ENCODE measurements around the gene TP53BP1.
"Not testable (repeated sequence)": the region's sequence is repeated elsewhere in the genome, so short reads cannot be mapped to it uniquely, and the experiment has no call there.

The TP53BP1 gene, protein sequence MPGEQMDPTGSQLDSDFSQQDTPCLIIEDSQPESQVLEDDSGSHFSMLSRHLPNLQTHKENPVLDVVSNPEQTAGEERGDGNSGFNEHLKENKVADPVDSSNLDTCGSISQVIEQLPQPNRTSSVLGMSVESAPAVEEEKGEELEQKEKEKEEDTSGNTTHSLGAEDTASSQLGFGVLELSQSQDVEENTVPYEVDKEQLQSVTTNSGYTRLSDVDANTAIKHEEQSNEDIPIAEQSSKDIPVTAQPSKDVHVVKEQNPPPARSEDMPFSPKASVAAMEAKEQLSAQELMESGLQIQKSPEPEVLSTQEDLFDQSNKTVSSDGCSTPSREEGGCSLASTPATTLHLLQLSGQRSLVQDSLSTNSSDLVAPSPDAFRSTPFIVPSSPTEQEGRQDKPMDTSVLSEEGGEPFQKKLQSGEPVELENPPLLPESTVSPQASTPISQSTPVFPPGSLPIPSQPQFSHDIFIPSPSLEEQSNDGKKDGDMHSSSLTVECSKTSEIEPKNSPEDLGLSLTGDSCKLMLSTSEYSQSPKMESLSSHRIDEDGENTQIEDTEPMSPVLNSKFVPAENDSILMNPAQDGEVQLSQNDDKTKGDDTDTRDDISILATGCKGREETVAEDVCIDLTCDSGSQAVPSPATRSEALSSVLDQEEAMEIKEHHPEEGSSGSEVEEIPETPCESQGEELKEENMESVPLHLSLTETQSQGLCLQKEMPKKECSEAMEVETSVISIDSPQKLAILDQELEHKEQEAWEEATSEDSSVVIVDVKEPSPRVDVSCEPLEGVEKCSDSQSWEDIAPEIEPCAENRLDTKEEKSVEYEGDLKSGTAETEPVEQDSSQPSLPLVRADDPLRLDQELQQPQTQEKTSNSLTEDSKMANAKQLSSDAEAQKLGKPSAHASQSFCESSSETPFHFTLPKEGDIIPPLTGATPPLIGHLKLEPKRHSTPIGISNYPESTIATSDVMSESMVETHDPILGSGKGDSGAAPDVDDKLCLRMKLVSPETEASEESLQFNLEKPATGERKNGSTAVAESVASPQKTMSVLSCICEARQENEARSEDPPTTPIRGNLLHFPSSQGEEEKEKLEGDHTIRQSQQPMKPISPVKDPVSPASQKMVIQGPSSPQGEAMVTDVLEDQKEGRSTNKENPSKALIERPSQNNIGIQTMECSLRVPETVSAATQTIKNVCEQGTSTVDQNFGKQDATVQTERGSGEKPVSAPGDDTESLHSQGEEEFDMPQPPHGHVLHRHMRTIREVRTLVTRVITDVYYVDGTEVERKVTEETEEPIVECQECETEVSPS (N-terminal part only)

GRCh38 chr15:43492673-43493601, at the start of gene TP53BP1:
Gene TP53BP1, minus strand, starts transcription at chr15:43493156. Its CDS starts 113 bp downstream, at chr15:43493043.
- peak; percentile 86 to 92 for DNase-seq (ENCODE audit: low read depth in 2 of 2, low spot score in 1 of 2)

- DNase-seq (ENCODE audit: low read depth in 2 of 2, low spot score in 1 of 2), result no peak
Measured at GRCh38 chr15:43541785-43542184, 48.8 kb upstream of the TP53BP1 start.

DNA sequence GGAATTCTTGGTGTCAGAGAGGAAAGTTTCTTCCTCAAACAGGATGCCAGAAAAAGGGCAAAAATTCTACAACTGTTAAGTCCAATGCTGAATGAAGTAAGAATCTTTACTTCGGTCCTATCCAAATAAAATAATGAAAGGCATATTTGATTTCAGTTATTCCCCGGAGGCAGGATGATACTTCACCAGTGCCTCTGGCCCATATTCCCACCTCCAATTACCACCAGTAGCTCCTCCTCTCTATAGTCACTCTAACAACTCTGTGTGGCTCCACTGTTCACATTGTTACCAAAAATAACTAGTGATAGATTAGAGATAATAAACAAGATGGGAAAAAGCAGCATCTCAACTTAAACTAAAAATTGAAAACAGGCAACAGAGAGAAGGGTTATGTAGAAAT, 45.1 kb upstream of the TP53BP1 start:
- no peak for DNase-seq (ENCODE audit: low read depth in 2 of 2, low spot score in 1 of 2)

DNA sequence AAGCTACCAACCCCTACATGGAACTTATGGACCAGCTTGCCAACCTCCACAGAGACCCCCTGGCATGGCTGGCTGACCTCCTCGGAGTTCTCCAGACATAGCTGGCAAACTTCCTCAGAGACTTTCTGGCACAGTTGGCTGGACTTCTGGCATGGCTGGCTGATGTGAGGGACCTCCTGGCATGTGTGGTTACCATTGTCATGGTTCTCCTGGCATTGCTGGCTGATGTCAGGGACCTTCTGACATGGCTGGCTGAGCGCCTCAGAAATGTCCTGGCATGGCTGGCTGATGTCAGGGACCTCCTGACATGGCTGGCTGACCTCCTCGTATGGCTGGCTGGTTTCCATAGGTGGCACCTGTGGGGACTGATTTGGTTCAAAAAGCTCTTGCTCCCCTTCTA, 41.9 kb upstream of the TP53BP1 start:
- no peak for DNase-seq (ENCODE audit: low read depth in 2 of 2, low spot score in 1 of 2)

- not testable (repeated sequence) for DNase-seq (ENCODE audit: low read depth in 2 of 2, low spot score in 1 of 2)
Measured at GRCh38 chr15:43532826-43533225, 39.9 kb upstream of the TP53BP1 start.

- no peak for DNase-seq (ENCODE audit: low read depth in 2 of 2, low spot score in 1 of 2)
Measured at GRCh38 chr15:43531018-43531670, 38.2 kb upstream of the TP53BP1 start.

- no peak for DNase-seq (ENCODE audit: low read depth in 2 of 2, low spot score in 1 of 2)
Measured at GRCh38 chr15:43529587-43530345, 36.8 kb upstream of the TP53BP1 start.

GRCh38 chr15:43529141-43529540, 36.2 kb upstream of the TP53BP1 start:
- DNase-seq (ENCODE audit: low read depth in 2 of 2, low spot score in 1 of 2), result no peak

- DNase-seq (ENCODE audit: low read depth in 2 of 2, low spot score in 1 of 2), result no peak
Measured at GRCh38 chr15:43528542-43529007, 35.6 kb upstream of the TP53BP1 start.

- DNase-seq (ENCODE audit: low read depth in 2 of 2, low spot score in 1 of 2), result no peak
Measured at GRCh38 chr15:43527802-43528541, 35.0 kb upstream of the TP53BP1 start.

DNA sequence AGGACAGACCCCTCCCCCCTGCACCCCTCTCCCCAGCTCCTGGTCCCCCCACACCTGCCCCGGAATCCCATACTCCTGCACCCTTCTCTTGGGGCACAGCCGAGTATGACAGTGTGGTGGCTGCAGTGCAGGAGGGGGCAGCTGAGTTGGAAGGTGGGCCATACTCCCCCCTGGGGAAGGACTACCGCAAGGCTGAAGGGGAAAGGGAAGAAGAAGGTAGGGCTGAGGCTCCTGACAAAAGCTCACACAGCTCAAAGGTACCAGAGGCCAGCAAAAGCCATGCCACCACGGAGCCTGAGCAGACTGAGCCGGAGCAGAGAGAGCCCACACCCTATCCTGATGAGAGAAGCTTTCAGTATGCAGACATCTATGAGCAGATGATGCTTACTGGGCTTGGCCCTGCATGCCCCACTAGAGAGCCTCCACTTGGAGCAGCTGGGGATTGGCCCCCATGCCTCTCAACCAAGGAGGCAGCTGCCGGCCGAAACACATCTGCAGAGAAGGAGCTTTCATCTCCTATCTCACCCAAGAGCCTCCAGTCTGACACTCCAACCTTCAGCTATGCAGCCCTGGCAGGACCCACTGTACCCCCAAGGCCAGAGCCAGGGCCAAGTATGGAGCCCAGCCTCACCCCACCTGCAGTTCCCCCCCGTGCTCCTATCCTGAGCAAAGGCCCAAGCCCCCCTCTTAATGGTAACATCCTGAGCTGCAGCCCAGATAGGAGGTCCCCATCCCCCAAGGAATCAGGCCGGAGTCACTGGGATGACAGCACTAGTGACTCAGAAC, 34.3 kb upstream of the TP53BP1 start:
- no peak for DNase-seq (ENCODE audit: low read depth in 2 of 2, low spot score in 1 of 2)

GRCh38 chr15:43526261-43526930, 33.4 kb upstream of the TP53BP1 start:
- DNase-seq (ENCODE audit: low read depth in 2 of 2, low spot score in 1 of 2), result no peak

DNA sequence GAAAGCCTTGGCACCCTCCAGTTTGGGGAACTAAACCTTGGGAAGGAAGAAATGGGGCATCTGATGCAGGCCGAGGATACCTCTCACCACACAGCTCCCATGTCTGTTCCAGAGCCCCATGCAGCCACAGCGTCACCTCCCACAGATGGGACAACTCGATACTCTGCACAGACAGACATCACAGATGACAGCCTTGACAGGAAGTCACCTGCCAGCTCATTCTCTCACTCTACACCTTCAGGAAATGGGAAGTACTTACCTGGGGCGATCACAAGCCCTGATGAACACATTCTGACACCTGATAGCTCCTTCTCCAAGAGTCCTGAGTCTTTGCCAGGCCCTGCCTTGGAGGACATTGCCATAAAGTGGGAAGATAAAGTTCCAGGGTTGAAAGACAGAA, 32.2 kb upstream of the TP53BP1 start:
- no peak for DNase-seq (ENCODE audit: low read depth in 2 of 2, low spot score in 1 of 2)

DNA sequence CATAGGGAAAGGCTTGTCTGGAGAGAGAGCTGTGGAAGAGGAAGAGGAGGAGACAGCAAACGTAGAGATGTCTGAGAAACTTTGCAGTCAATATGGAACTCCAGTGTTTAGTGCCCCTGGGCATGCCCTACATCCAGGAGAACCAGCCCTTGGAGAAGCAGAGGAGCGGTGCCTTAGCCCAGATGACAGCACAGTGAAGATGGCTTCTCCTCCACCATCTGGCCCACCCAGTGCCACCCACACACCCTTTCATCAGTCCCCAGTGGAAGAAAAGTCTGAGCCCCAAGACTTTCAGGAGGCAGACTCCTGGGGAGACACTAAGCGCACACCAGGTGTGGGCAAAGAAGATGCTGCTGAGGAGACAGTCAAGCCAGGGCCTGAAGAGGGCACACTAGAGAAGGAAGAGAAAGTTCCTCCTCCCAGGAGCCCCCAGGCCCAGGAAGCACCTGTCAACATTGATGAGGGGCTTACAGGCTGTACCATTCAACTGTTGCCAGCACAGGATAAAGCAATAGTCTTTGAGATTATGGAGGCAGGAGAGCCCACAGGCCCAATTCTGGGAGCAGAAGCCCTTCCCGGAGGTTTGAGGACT, 31.4 kb upstream of the TP53BP1 start:
- DNase-seq (ENCODE audit: low read depth in 2 of 2, low spot score in 1 of 2), result no peak

- no peak for DNase-seq (ENCODE audit: low read depth in 2 of 2, low spot score in 1 of 2)
Measured at GRCh38 chr15:43523646-43524045, 30.7 kb upstream of the TP53BP1 start.

DNA sequence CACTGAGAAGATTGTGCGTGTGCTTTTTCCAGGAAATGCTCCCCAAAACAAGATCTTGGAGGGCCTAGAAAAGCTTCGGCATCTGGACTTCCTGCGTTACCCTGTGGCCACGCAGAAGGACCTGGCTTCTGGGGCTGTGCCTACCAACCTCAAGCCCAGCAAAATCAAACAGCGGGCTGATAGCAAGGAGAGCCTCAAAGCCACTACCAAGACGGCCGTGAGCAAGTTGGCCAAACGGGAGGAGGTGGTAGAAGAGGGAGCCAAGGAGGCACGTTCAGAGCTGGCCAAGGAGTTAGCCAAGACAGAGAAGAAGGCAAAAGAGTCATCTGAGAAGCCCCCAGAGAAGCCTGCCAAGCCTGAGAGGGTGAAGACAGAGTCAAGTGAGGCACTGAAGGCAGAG, 29.3 kb upstream of the TP53BP1 start:
- DNase-seq (ENCODE audit: low read depth in 2 of 2, low spot score in 1 of 2), result no peak

Measured in stimulated activated CD8-positive, alpha-beta memory T cell treated with anti-CD3 and anti-CD28 coated beads, Interleukin-4, amount 100 ng/mL, for 1 hour (primary cell).